ENCODE data around the gene NKTR. TPM values are rescaled to one million over a fixed set of nuclear protein-coding genes. Genes with fewer than 3 reads are reported as not detected.

The NKTR gene
- total and polyA plus RNA-seq, 9 of the 15 experiments (the other 6 are each of a cell fraction or from before 2014, with no cell fraction given), result 19.7 to 123 (median 92.6) TPM

DNA sequence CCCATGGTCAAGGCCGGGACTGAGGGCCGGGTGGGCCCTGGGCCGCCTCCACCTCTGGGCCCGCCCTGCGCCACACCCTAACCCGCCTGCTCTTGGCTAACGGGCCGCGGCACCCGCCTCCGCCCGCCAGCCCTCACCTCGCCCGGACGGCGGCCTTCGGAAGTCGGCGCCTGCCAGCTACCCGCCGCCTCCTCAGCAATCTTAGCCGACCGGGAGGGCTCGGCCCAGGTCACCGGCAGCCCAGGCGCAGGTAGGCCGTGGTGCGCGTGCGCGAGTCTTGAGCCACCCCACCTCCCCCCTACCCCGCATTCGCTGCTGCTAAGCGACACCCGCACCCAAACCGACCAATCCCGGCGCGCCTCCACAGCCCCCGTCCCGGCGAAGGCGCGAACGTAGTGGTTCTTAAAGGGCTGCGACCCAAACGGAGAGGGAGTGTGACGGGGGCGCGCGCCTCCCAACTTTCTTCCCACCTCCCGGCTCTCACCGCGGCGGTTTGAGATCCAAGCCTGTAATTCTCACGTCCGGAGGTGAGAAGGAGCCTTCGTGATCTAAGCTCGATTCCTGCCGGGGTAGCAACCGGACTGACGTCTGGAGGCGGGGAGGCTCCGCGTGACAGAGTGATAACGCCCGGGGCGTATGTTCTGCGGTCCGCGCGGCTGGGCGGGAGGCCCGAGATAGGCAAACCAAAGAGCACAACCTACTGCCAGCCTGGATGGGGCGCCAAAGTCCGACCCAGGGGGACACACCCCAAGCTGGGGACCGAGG is 18.6 kb upstream of the NKTR start, which contains the start of gene SEC22C (continued):
- TF ChIP-seq, protein P1, sequence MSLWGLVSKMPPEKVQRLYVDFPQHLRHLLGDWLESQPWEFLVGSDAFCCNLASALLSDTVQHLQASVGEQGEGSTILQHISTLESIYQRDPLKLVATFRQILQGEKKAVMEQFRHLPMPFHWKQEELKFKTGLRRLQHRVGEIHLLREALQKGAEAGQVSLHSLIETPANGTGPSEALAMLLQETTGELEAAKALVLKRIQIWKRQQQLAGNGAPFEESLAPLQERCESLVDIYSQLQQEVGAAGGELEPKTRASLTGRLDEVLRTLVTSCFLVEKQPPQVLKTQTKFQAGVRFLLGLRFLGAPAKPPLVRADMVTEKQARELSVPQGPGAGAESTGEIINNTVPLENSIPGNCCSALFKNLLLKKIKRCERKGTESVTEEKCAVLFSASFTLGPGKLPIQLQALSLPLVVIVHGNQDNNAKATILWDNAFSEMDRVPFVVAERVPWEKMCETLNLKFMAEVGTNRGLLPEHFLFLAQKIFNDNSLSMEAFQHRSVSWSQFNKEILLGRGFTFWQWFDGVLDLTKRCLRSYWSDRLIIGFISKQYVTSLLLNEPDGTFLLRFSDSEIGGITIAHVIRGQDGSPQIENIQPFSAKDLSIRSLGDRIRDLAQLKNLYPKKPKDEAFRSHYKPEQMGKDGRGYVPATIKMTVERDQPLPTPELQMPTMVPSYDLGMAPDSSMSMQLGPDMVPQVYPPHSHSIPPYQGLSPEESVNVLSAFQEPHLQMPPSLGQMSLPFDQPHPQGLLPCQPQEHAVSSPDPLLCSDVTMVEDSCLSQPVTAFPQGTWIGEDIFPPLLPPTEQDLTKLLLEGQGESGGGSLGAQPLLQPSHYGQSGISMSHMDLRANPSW (CRISPR knock-in tag; IDR thresholded peaks at IDR 0.05), result no peak; the same call in 1 of the 2 replicates
- TF ChIP-seq, protein P2, sequence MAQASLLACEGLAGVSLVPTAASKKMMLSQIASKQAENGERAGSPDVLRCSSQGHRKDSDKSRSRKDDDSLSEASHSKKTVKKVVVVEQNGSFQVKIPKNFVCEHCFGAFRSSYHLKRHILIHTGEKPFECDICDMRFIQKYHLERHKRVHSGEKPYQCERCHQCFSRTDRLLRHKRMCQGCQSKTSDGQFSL (CRISPR knock-in tag; IDR thresholded peaks at IDR 0.05), result peak; percentile 94
- TF ChIP-seq, protein P2 (tag; IDR thresholded peaks at IDR 0.05), result no peak
- TF ChIP-seq SMAD4 (CRISPR knock-in tag; conservative IDR thresholded peaks at IDR 0.05), result peak; percentile 85
- TF ChIP-seq, protein P3, sequence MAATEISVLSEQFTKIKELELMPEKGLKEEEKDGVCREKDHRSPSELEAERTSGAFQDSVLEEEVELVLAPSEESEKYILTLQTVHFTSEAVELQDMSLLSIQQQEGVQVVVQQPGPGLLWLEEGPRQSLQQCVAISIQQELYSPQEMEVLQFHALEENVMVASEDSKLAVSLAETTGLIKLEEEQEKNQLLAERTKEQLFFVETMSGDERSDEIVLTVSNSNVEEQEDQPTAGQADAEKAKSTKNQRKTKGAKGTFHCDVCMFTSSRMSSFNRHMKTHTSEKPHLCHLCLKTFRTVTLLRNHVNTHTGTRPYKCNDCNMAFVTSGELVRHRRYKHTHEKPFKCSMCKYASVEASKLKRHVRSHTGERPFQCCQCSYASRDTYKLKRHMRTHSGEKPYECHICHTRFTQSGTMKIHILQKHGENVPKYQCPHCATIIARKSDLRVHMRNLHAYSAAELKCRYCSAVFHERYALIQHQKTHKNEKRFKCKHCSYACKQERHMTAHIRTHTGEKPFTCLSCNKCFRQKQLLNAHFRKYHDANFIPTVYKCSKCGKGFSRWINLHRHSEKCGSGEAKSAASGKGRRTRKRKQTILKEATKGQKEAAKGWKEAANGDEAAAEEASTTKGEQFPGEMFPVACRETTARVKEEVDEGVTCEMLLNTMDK (IDR thresholded peaks at IDR 0.05; ENCODE audit: borderline replicate concordance, insufficient read depth, low read depth, low read length, poor library complexity, severe bottlenecking), result peak; percentile 90
- TF ChIP-seq ELF1 (tag; IDR thresholded peaks at IDR 0.05), result no peak
- TF ChIP-seq RAD21 (CRISPR knock-in tag; conservative IDR thresholded peaks at IDR 0.05 in 1 of 2, IDR thresholded peaks at IDR 0.05 in 1 of 2), result peak; percentile 89 to 92
- TF ChIP-seq HDAC6 (IDR thresholded peaks at IDR 0.05; ENCODE audit: low read depth, low read length), result no peak
- TF ChIP-seq, protein P4, sequence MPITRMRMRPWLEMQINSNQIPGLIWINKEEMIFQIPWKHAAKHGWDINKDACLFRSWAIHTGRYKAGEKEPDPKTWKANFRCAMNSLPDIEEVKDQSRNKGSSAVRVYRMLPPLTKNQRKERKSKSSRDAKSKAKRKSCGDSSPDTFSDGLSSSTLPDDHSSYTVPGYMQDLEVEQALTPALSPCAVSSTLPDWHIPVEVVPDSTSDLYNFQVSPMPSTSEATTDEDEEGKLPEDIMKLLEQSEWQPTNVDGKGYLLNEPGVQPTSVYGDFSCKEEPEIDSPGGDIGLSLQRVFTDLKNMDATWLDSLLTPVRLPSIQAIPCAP (CRISPR knock-in tag; IDR thresholded peaks at IDR 0.05; ENCODE audit: borderline replicate concordance), result no peak
- TF ChIP-seq POLR3G (IDR thresholded peaks at IDR 0.05; ENCODE audit: extremely low read depth, insufficient read length, insufficient replicate concordance), result no peak
- TF ChIP-seq, protein P5, sequence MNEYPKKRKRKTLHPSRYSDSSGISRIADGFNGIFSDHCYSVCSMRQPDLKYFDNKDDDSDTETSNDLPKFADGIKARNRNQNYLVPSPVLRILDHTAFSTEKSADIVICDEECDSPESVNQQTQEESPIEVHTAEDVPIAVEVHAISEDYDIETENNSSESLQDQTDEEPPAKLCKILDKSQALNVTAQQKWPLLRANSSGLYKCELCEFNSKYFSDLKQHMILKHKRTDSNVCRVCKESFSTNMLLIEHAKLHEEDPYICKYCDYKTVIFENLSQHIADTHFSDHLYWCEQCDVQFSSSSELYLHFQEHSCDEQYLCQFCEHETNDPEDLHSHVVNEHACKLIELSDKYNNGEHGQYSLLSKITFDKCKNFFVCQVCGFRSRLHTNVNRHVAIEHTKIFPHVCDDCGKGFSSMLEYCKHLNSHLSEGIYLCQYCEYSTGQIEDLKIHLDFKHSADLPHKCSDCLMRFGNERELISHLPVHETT (CRISPR knock-in tag; conservative IDR thresholded peaks at IDR 0.05 in 1 of 2, IDR thresholded peaks at IDR 0.05 in 1 of 2), result peak in 1 of 2 experiments; percentile 73; a peak in 2 of 4 replicates
- TF ChIP-seq, protein P6, sequence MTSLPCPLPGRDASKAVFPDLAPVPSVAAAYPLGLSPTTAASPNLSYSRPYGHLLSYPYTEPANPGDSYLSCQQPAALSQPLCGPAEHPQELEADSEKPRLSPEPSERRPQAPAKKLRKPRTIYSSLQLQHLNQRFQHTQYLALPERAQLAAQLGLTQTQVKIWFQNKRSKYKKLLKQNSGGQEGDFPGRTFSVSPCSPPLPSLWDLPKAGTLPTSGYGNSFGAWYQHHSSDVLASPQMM (CRISPR knock-in tag; IDR thresholded peaks at IDR 0.05), result no peak
- TF ChIP-seq THRAP3 (IDR thresholded peaks at IDR 0.05; ENCODE audit: borderline replicate concordance), result no peak
- TF ChIP-seq PRMT5 (CRISPR knock-in tag; IDR thresholded peaks at IDR 0.05), result no peak

Data from K562 (cell line).